Measurements from ENCODE around the gene ACYP1.
A peak's percentile ranks its signal among the peaks of the same experiment; 100 is the strongest.

The ACYP1 gene

GRCh38 chr14:75063491-75064204, at the start of gene ACYP1:
Gene ACYP1 (minus strand): TSS chr14:75064024. CDS start chr14:75063553, 471 bp downstream.
- peak; percentile 96 for DNase-seq (ENCODE audit: low spot score)

GRCh38 chr14:75109877-75110276, 46.1 kb upstream of the ACYP1 start:
- DNase-seq (ENCODE audit: low spot score): no peak

- no peak for DNase-seq (ENCODE audit: low spot score)
These were observed 43.4 kb upstream of the ACYP1 start for GRCh38 chr14:75107186-75107585.

GRCh38 chr14:75101491-75101890, 37.7 kb upstream of the ACYP1 start:
- DNase-seq (ENCODE audit: low spot score): no peak

- no peak for DNase-seq (ENCODE audit: low spot score)
These were observed 34.9 kb upstream of the ACYP1 start for GRCh38 chr14:75098682-75099081.

GRCh38 chr14:75098212-75098611, 34.4 kb upstream of the ACYP1 start:
- no peak for DNase-seq (ENCODE audit: low spot score)

- no peak for DNase-seq (ENCODE audit: low spot score)
These were observed 33.1 kb upstream of the ACYP1 start for GRCh38 chr14:75096959-75097358.

GRCh38 chr14:75095690-75096089, 31.9 kb upstream of the ACYP1 start:
- no peak for DNase-seq (ENCODE audit: low spot score)

- DNase-seq (ENCODE audit: low spot score): no peak
These were observed 31.1 kb upstream of the ACYP1 start for GRCh38 chr14:75094896-75095295.

GRCh38 chr14:75092698-75093097, 28.9 kb upstream of the ACYP1 start:
- DNase-seq (ENCODE audit: low spot score): no peak

- DNase-seq (ENCODE audit: low spot score): no peak
These were observed 27.4 kb upstream of the ACYP1 start for GRCh38 chr14:75091251-75091650.

GRCh38 chr14:75090353-75090752, 26.5 kb upstream of the ACYP1 start:
- no peak for DNase-seq (ENCODE audit: low spot score)

- DNase-seq (ENCODE audit: low spot score): peak; percentile 72
These were observed 24.9 kb upstream of the ACYP1 start for GRCh38 chr14:75088566-75089373.

GRCh38 chr14:75088153-75088552, 24.3 kb upstream of the ACYP1 start:
- DNase-seq (ENCODE audit: low spot score): no peak

- no peak for DNase-seq (ENCODE audit: low spot score)
These were observed 20.7 kb upstream of the ACYP1 start for GRCh38 chr14:75084513-75084912.

- DNase-seq (ENCODE audit: low spot score): no peak
These were observed 19.4 kb upstream of the ACYP1 start for GRCh38 chr14:75083271-75083670.

- no peak for DNase-seq (ENCODE audit: low spot score)
These were observed 17.9 kb upstream of the ACYP1 start for GRCh38 chr14:75081660-75082229.

- DNase-seq (ENCODE audit: low spot score): no peak
These were observed 15.7 kb upstream of the ACYP1 start for GRCh38 chr14:75079521-75079920.

- no peak for DNase-seq (ENCODE audit: low spot score)
These were observed 14.0 kb upstream of the ACYP1 start for GRCh38 chr14:75077794-75078193.

GRCh38 chr14:75070383-75070782, 6.6 kb upstream of the ACYP1 start:
- DNase-seq (ENCODE audit: low spot score): peak; percentile 53

- no peak for DNase-seq (ENCODE audit: low spot score)
These were observed 6.0 kb upstream of the ACYP1 start for GRCh38 chr14:75069811-75070145.

- DNase-seq (ENCODE audit: low spot score): peak; percentile 98
These were observed 5.4 kb upstream of the ACYP1 start, which contains the start of gene ZC2HC1C for GRCh38 chr14:75069121-75069810. Gene ZC2HC1C (plus strand): TSS chr14:75069641. CDS start chr14:75070574, 933 bp downstream.

Data from AG20443 (cell line).